ENCODE results near the gene PCID2.

PCID2 gene

DNA sequence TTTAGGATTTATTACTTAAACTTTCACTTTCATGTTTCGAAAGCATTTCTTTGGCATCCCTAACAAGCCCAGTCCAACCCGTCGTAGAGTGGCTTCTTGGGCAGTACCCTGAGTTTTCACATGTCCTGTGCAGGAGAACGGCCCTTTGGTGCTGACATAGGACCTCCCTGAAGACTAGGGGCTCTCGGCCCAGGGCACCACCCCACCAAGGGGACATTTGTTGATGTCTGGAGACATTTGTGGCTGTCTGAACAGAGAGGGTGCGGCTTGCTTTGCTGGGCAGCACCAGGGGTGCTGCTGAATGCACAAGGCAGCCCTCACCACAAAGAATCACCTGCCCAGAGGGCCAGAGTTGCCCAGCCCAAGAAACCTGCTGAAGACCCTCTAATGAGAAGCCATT lies 31.5 kb upstream of the PCID2 start:
- Mint-ChIP-seq H3K36me3 (ENCODE audit: low read depth) (peaks cover 62% of the 10 kb centered on the region), H3K4me3 (no peak overlapping the region), H3K27me3 (ENCODE audit: low read depth) (no peaks in the 10 kb centered on the region), H3K4me1 (no peaks in the 10 kb centered on the region), H3K9me3 (no peaks in the 10 kb centered on the region), H3K27ac (no peak overlapping the region)
- TF ChIP-seq, protein P1, sequence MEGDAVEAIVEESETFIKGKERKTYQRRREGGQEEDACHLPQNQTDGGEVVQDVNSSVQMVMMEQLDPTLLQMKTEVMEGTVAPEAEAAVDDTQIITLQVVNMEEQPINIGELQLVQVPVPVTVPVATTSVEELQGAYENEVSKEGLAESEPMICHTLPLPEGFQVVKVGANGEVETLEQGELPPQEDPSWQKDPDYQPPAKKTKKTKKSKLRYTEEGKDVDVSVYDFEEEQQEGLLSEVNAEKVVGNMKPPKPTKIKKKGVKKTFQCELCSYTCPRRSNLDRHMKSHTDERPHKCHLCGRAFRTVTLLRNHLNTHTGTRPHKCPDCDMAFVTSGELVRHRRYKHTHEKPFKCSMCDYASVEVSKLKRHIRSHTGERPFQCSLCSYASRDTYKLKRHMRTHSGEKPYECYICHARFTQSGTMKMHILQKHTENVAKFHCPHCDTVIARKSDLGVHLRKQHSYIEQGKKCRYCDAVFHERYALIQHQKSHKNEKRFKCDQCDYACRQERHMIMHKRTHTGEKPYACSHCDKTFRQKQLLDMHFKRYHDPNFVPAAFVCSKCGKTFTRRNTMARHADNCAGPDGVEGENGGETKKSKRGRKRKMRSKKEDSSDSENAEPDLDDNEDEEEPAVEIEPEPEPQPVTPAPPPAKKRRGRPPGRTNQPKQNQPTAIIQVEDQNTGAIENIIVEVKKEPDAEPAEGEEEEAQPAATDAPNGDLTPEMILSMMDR (IDR thresholded peaks at IDR 0.05; ENCODE audit: unreplicated experiment in 3 of 3): no peak

DNA sequence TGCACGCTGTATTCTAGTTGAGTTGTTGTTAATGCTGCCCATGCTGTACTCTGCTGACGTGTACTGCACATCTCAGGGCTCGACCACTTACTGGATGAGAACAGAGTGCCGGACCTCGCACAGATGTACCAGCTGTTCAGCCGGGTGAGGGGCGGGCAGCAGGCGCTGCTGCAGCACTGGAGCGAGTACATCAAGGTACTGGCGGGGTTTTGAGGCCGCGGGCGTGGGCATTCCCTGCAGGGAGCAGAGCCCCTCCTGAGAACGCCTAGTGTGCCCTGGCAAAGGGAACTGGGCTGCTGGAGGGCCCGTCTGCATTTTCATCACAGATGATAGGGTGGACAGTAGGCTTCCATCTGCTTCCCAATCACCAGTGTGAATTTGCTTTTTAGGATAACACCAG lies 30.9 kb upstream of the PCID2 start:
- TF ChIP-seq, protein P1 (IDR thresholded peaks at IDR 0.05; ENCODE audit: unreplicated experiment in 3 of 3): no peak
- Mint-ChIP-seq H3K27ac (no peak overlapping the region), H3K4me1 (no peaks in the 10 kb centered on the region), H3K9me3 (no peaks in the 10 kb centered on the region), H3K4me3 (no peak overlapping the region), H3K27me3 (ENCODE audit: low read depth) (no peaks in the 10 kb centered on the region), H3K36me3 (ENCODE audit: low read depth) (peaks cover 62% of the 10 kb centered on the region)

- Mint-ChIP-seq H3K4me3 (no peak overlapping the region), H3K4me1 (no peaks in the 10 kb centered on the region), H3K9me3 (no peaks in the 10 kb centered on the region), H3K27me3 (ENCODE audit: low read depth) (no peaks in the 10 kb centered on the region), H3K27ac (no peak overlapping the region), H3K36me3 (ENCODE audit: low read depth) (peaks cover 57% of the 10 kb centered on the region)
- TF ChIP-seq, protein P1 (IDR thresholded peaks at IDR 0.05; ENCODE audit: unreplicated experiment in 3 of 3): no peak
Observed at GRCh38 chr13:113238536-113238935, 30.1 kb upstream of the PCID2 start.

DNA sequence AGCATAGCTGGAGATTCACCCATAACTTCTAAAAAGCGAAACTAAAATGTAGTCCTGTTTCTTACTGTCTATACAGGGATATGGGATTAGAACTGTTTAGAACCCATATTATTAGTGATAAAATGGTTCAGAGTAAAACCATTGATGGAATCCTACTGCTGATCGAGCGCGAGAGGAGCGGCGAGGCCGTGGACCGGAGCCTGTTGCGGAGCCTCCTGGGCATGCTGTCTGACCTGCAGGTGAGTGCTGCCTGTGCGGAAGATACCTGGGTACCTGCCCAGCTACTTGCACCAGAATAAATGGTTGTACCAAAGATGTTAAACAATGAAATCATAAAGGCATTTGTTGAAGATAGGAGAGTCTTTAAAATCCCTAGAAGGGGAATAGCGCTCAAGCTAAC lies 24.6 kb upstream of the PCID2 start:
- Mint-ChIP-seq H3K4me3 (no peak overlapping the region), H3K9me3 (no peaks in the 10 kb centered on the region), H3K27ac (no peak overlapping the region), H3K27me3 (ENCODE audit: low read depth) (no peaks in the 10 kb centered on the region), H3K36me3 (ENCODE audit: low read depth) (peaks cover 61% of the 10 kb centered on the region), H3K4me1 (no peaks in the 10 kb centered on the region)
- TF ChIP-seq, protein P1 (IDR thresholded peaks at IDR 0.05; ENCODE audit: unreplicated experiment in 3 of 3): no peak

DNA sequence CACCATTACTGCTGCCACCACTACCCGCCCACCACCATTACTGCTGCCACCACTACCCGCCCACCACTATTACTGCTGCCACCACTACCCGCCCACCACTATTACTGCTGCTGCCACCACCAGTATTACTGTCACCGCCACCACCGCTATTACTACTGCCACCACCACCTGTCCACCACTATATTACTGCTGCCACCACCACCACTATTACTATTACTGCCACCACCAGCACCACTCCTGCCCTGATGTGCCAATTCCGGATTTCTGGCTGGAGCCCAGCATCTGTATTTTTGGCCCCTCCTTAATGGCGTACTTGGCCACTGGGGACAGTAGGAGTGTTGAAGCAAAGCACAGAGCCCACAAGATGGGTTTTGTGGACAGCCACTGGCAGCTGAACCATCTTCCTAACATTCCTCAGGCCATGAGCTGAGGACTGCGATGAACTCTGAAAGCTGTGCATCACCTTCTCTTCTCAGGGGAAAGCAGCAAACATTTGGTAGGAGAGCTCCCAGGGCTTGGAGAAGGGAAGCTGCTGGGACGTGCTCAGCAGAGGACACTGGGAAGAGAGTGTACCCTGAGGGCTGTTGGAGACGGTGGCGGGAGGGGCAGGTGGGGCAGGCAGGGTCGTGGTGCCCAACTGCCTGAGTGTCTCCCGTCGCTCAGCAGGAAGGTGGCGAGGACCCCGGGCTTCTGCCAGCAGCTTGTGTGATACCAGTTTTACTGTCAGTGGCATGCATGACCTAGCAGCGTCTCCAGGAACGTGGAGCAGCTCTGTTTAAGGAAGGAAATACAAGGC lies 23.9 kb upstream of the PCID2 start:
- Mint-ChIP-seq H3K27ac (no peak overlapping the region), H3K4me1 (no peaks in the 10 kb centered on the region), H3K9me3 (no peaks in the 10 kb centered on the region), H3K27me3 (ENCODE audit: low read depth) (no peaks in the 10 kb centered on the region), H3K4me3 (no peak overlapping the region), H3K36me3 (ENCODE audit: low read depth) (peaks cover 62% of the 10 kb centered on the region)
- TF ChIP-seq, protein P1 (IDR thresholded peaks at IDR 0.05; ENCODE audit: unreplicated experiment in 3 of 3): no peak

Measured in nephron (organoid).